CD8-positive, alpha-beta memory T cell (primary cell): ENCODE data around the gene CAMK1D. TPM values are rescaled to one million over a fixed set of nuclear protein-coding genes. Genes with fewer than 3 reads are reported as not detected.

ENCODE experiments used
- CTCF ChIA-PET: fragments of 350-600 bp; sonication (Branson Sonifier 250); formaldehyde crosslinking; loops from one replicate; lab custom pipeline; 2021; ENCODE audit warnings: antibody characterized with exemption; lab: Charles Lee
- POLR2A ChIA-PET: fragments of 350-600 bp; sonication (Branson Sonifier 250); formaldehyde crosslinking; loops from one replicate; lab custom pipeline; 2021; ENCODE audit warnings: antibody characterized with exemption; lab: Charles Lee
- DNase-seq, 5 donors: peaks; one replicate each; pipeline versions ENCODE4 v3.0.0 to v3.0.0-alpha.2; 2020 to 2022; ENCODE audit warnings: mixed read lengths in 1 of 5
- H3K27ac ChIP-seq: one replicate; pipeline ENCODE4 v1.7.0; 2013; ENCODE audit warnings: low read depth, mild to moderate bottlenecking, low read length, moderate library complexity
- H3K27me3 ChIP-seq: 2 replicates; pipeline ENCODE4 v1.7.0; 2013; ENCODE audit warnings: low read length, mild to moderate bottlenecking; ENCODE audit not compliant: insufficient read depth, poor library complexity, severe bottlenecking
- H3K36me3 ChIP-seq: 2 replicates; pipeline ENCODE4 v1.7.0; 2013; ENCODE audit warnings: mild to moderate bottlenecking, low read length, moderate library complexity; ENCODE audit not compliant: insufficient read depth
- H3K4me1 ChIP-seq: 2 replicates; pipeline ENCODE4 v1.7.0; 2013; ENCODE audit warnings: mild to moderate bottlenecking, low read length, moderate library complexity; ENCODE audit not compliant: insufficient read depth
- H3K4me3 ChIP-seq: 2 replicates; pipeline ENCODE4 v1.7.0; 2013; ENCODE audit warnings: mild to moderate bottlenecking, low read length
- H3K9me3 ChIP-seq: 2 replicates; pipeline ENCODE4 v1.7.0; 2013; ENCODE audit warnings: mild to moderate bottlenecking, low read length
- H3K27ac Mint-ChIP-seq, 8 donors: one replicate each; pipeline ENCODE4 v1.8.0; 2020 to 2021; ENCODE audit warnings: mixed read lengths in 8 of 8, mild to moderate bottlenecking in 6 of 8, inconsistent platforms in 3 of 8, moderate library complexity in 3 of 8
- H3K27me3 Mint-ChIP-seq, 2 donors: one replicate each; pipeline ENCODE4 v1.8.0; 2020 to 2021; ENCODE audit warnings: mixed read lengths in 2 of 2, mild to moderate bottlenecking in 1 of 2, moderate library complexity in 1 of 2
- H3K36me3 Mint-ChIP-seq, 3 donors: one replicate each; pipeline ENCODE4 v1.8.0; 2020 to 2021; ENCODE audit warnings: mixed read lengths in 3 of 3, inconsistent platforms in 1 of 3, mild to moderate bottlenecking in 1 of 3
- H3K4me1 Mint-ChIP-seq, 3 donors: one replicate each; pipeline ENCODE4 v1.8.0; 2020 to 2021; ENCODE audit warnings: mixed read lengths in 3 of 3, inconsistent platforms in 1 of 3, mild to moderate bottlenecking in 1 of 3
- H3K4me3 Mint-ChIP-seq, 7 donors: one replicate each; pipeline ENCODE4 v1.8.0; 2020 to 2021; ENCODE audit warnings: mixed read lengths in 7 of 7, mild to moderate bottlenecking in 6 of 7, moderate library complexity in 4 of 7, inconsistent platforms in 2 of 7
- H3K9me3 Mint-ChIP-seq, 5 donors: one replicate each; pipeline ENCODE4 v1.8.0; 2020 to 2022; ENCODE audit warnings: mixed read lengths in 5 of 5, mild to moderate bottlenecking in 3 of 5, moderate library complexity in 2 of 5, inconsistent platforms in 1 of 5
- polyA plus RNA-seq: library from polyadenylated mRNA; unstranded; fragments of 300-500 nt; fragmentation: Illumina TruSeq; gene quantifications from one replicate; pipeline ENCODE4 v1.2.3, GENCODE V29; 2021
- total RNA-seq, 2 experiments: library from RNA; stranded (reverse); gene quantifications; one replicate each; pipeline ENCODE4 v1.2.3, GENCODE V29; 2021

The CAMK1D gene
- total and polyA plus RNA-seq, 3 experiments from 2014 or later, result 8.9 to 15.1 (median 10.0) TPM

DNA sequence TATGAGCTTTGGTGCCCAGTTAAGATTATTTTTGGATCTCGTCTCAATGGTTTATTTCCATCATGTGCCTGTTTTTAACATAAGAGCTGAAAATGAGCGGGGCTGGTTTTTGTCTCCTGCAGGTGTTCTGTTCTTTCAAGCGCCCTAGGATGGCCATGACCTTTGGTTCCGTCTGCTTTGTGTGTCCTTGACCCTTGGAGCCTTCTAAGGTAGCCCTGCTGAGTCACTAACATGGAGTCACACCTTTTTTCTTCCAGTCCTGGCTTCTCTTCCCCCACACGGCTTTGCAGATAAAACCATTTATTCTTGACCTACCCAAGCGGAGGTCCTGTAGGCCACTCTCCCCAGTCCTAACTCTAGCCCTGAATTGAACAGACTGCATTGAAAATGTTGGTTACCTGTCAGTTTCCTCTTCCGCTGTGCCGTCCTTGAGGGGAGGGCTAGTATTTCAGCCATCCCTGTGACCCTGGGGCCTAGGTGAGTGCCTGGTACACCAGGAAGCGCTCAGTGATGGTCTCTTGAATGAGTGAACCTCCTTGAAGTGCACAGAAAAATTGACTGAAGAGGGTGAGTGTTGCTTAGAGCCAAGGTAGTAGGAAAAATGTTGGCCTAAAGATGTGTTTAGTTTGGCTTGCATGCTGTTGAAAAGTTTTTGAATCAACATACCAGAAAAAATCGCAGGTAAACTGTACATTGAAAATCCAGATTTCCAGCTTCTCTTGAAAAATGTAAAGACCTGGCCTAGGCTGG, 48.0 kb downstream of the CAMK1D start:
- Histone ChIP-seq H3K27me3 (no peaks in the 10 kb centered on the region), H3K9me3 (no peaks in the 10 kb centered on the region), H3K36me3 (no peaks in the 10 kb centered on the region), H3K4me1 (no peaks in the 10 kb centered on the region), H3K4me3 (no peak overlapping the region), H3K27ac (no peak overlapping the region)
- DNase-seq, result no peak
- no peaks in the 10 kb centered on the region for H3K27me3 Mint-ChIP-seq
- H3K9me3 Mint-ChIP-seq, result no peaks in the 10 kb centered on the region
- CTCF ChIA-PET, result no interaction called here
- POLR2A ChIA-PET, result no interaction called here
- H3K4me1 Mint-ChIP-seq, result peaks cover 12 to 20% (median 16%) of the 10 kb centered on the region in 3 donors
- peaks cover 0 to 3% (median under 1%) of the 10 kb centered on the region in 3 donors for H3K36me3 Mint-ChIP-seq
- no peak overlapping the region for H3K4me3 Mint-ChIP-seq
- H3K27ac Mint-ChIP-seq, result peak overlapping the region in 3 of 8 donors; percentile 11 to 66 (median 17)

DNA sequence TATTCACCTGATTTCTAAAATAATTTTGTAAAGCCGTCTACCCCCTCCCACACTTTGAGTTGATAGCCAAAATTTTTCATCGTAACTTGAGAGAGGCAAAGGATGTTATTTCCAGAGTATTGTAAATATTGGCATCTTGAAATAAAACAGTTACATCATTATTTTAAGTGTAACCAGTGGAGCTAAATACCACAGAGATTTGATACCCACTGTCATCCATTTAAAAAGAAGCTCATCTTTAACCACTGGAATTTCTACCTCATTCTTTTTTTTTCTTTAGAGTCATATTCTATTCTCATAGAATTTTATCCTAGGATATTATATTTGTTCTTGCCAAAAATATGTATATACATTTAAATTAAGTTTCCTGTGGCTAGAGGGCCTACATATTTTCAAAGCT, 48.6 kb downstream of the CAMK1D start:
- no peak overlapping the region for H3K4me3 Mint-ChIP-seq
- CTCF ChIA-PET, result no interaction called here

DNA sequence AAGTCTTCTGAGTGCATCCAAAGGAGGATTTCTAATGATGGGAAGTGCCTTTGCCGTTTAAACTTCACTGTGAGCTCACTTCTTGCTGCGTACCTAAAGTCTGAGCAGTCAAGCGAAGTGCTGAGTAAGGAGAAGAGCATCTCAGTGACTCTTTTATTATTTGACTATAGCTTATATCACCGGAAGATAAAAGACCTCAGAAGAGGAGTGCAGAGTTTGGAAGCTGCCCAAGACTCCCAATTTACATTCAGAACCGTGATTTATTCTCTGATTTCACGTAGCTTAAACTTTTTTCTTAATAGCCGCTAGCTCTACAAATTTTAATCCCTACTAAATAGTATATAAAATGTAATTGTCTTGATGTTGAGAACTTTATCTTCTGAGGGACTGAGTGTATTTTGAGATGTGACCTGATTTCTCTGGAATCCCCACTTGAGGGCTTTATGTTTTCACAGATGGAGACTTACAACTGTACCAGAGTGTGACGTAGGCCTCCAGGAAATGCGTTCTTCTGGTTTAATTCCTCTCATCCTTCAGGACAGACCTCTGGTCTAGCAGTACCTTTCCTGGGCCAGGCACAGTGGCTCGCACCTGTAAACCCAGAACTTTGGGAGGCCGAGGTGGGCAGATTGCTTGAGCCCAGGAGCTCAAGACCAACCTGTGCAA, 51.1 kb downstream of the CAMK1D start:
- no peak for DNase-seq
- no peaks in the 10 kb centered on the region for H3K9me3 ChIP-seq
- Mint-ChIP-seq H3K9me3 (no peaks in the 10 kb centered on the region), H3K4me3 (no peak overlapping the region), H3K27me3 (no peaks in the 10 kb centered on the region), H3K4me1 (peaks cover 12 to 17% (median 16%) of the 10 kb centered on the region in 3 donors), H3K36me3 (peaks cover 0 to 11% (median 6%) of the 10 kb centered on the region in 3 donors), H3K27ac (no peak overlapping the region)
- CTCF ChIA-PET, result no interaction called here
- POLR2A ChIA-PET, result interaction anchor here (0.6 kb wide), 1 partner anchor 37 kb away, joined by 9 read pairs; no protein-coding TSS in a partner anchor
- no peaks in the 10 kb centered on the region for H3K27me3 ChIP-seq
- no peak overlapping the region for H3K4me3 ChIP-seq
- H3K36me3 ChIP-seq, result no peaks in the 10 kb centered on the region
- H3K27ac ChIP-seq, result no peak overlapping the region
- no peaks in the 10 kb centered on the region for H3K4me1 ChIP-seq

More for the DNA sequence above, 48.6 kb downstream of the CAMK1D start:
- Histone ChIP-seq H3K36me3 (no peaks in the 10 kb centered on the region), H3K27ac (no peak overlapping the region), H3K9me3 (no peaks in the 10 kb centered on the region), H3K27me3 (no peaks in the 10 kb centered on the region), H3K4me3 (no peak overlapping the region), H3K4me1 (no peaks in the 10 kb centered on the region)
- Mint-ChIP-seq H3K4me1 (peaks cover 12 to 18% (median 16%) of the 10 kb centered on the region in 3 donors), H3K27me3 (no peaks in the 10 kb centered on the region), H3K36me3 (peaks cover 0 to 5% (median 3%) of the 10 kb centered on the region in 3 donors), H3K9me3 (no peaks in the 10 kb centered on the region), H3K27ac (peak overlapping the region in 1 of 8 donors; percentile 13)
- no peak for DNase-seq
- POLR2A ChIA-PET, result no interaction called here

DNA sequence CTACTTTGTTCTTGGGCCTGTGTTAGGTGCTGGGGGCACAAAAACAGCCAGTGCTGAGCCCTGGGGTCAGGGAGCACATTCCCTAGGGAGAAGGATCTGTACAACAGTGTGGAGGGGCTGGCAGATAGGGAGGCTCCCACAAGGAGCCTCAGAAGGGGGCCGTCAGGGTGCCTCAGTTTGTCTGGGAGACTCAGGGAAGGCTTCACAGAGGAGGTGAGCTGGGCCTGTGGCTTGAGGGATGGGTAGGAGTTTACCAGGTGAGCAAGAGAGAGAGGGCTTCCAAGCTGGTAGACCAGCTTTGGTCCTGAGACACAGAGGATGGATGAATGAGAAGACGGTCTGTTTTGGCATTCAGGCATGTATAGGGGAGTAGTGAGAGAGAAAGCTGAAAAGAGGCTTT, 52.1 kb downstream of the CAMK1D start:
- Histone ChIP-seq H3K4me1 (no peaks in the 10 kb centered on the region), H3K9me3 (no peaks in the 10 kb centered on the region), H3K36me3 (no peaks in the 10 kb centered on the region), H3K27me3 (no peaks in the 10 kb centered on the region), H3K4me3 (no peak overlapping the region), H3K27ac (no peak overlapping the region)
- DNase-seq, result no peak
- Mint-ChIP-seq H3K27ac (peak overlapping the region in 3 of 8 donors; percentile 14 to 48 (median 41)), H3K9me3 (no peaks in the 10 kb centered on the region), H3K27me3 (no peaks in the 10 kb centered on the region), H3K4me3 (no peak overlapping the region), H3K36me3 (peaks cover 0 to 16% (median 8%) of the 10 kb centered on the region in 3 donors), H3K4me1 (peaks cover 8 to 19% (median 12%) of the 10 kb centered on the region in 3 donors)
- ChIA-PET POLR2A (no interaction called here), CTCF (no interaction called here)

DNA sequence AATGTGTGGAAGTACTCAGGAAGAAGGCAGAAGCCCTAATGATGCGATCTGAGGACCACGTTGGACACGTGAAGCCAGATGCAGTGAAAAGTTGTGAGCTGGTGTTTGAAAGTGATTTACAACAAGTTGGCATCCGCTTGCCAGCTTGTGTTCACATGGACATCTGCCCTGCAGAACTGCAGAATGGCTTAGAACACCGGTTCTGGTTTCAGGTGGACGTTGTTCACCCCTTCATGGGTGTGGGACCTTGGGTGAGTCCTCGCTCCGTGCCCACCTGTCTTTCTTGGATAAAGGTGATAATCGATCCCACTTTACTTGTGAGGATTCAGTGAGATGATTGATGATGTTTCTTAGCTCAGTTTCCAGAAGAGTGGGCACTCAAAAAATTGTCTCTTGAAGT, 53.8 kb downstream of the CAMK1D start:
- H3K4me1 ChIP-seq, result no peaks in the 10 kb centered on the region
- H3K36me3 Mint-ChIP-seq, result peaks cover 0 to 22% (median 17%) of the 10 kb centered on the region in 3 donors
- H3K36me3 ChIP-seq, result no peaks in the 10 kb centered on the region
- POLR2A ChIA-PET, result no interaction called here
- no peak overlapping the region for H3K4me3 Mint-ChIP-seq
- no peaks in the 10 kb centered on the region for H3K9me3 Mint-ChIP-seq
- no peak overlapping the region for H3K27ac ChIP-seq
- H3K27me3 ChIP-seq, result no peaks in the 10 kb centered on the region
- peaks cover 9 to 19% (median 10%) of the 10 kb centered on the region in 3 donors for H3K4me1 Mint-ChIP-seq
- CTCF ChIA-PET, result interaction anchor here (1.1 kb wide), 1 partner anchor 10 kb away, joined by 3 read pairs; no protein-coding TSS in a partner anchor
- peak overlapping the region in 1 of 8 donors; percentile 8 for H3K27ac Mint-ChIP-seq
- no peaks in the 10 kb centered on the region for H3K27me3 Mint-ChIP-seq
- no peaks in the 10 kb centered on the region for H3K9me3 ChIP-seq
- no peak overlapping the region for H3K4me3 ChIP-seq
- no peak for DNase-seq

DNA sequence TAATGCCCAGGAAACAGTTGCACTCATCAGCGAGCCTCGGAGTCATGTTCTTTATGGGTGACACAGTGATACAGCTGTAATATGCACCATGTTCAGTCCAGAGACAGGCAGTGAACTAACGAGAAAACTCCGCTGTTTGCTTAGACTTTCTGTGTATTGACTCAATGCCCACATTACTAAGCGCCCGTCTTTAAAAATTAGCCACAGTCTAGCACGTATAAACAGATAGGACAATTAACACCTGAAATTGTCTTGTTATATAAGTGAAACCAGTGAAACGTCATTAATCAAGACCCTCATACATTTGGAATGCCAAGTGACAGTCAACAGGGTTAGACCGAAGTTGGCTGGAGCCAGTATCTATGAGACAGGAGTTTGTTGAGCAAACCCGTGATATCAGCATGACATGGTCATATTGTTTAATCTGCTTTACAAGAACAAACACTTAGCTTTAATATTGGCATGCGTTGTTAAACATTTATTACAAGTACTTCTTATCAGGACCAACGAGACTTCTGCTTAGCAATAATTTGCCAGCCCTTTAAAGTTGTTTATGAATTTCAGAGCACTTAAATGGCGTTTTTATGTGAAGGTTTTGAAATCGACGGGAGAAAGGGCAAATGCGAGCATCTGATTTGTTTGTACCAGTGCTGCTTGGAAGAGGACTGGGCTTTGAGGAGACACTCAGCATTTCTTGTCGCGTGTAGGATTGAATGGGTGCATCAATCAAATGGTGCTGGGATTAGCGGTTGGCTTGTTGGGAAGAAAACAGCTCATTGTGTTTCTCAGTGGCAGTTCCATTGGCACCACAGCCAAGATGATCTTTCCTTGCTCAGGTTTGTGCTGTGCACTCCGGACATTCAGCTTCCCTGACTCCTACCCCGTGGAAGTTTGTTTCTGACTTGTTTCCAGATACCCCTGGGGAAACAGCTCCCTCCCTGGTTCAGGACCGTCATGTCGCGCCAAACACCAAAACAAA, 56.3 kb downstream of the CAMK1D start:
- Mint-ChIP-seq H3K27ac (peak overlapping the region in 1 of 8 donors; percentile 40), H3K4me3 (no peak overlapping the region), H3K36me3 (peaks cover 0 to 24% (median 24%) of the 10 kb centered on the region in 3 donors), H3K27me3 (peaks cover 0 to 2% of the 10 kb centered on the region in 2 donors), H3K9me3 (no peaks in the 10 kb centered on the region), H3K4me1 (peaks cover 20 to 27% (median 20%) of the 10 kb centered on the region in 3 donors)
- CTCF ChIA-PET, result interaction anchor here (1.5 kb wide), 1 partner anchor 17 kb away, joined by 3 read pairs; no protein-coding TSS in a partner anchor
- Histone ChIP-seq H3K9me3 (no peaks in the 10 kb centered on the region), H3K27ac (no peak overlapping the region), H3K4me3 (no peak overlapping the region), H3K4me1 (no peaks in the 10 kb centered on the region), H3K36me3 (no peaks in the 10 kb centered on the region), H3K27me3 (no peaks in the 10 kb centered on the region)
- DNase-seq, result no peak
- POLR2A ChIA-PET, result no interaction called here

DNA sequence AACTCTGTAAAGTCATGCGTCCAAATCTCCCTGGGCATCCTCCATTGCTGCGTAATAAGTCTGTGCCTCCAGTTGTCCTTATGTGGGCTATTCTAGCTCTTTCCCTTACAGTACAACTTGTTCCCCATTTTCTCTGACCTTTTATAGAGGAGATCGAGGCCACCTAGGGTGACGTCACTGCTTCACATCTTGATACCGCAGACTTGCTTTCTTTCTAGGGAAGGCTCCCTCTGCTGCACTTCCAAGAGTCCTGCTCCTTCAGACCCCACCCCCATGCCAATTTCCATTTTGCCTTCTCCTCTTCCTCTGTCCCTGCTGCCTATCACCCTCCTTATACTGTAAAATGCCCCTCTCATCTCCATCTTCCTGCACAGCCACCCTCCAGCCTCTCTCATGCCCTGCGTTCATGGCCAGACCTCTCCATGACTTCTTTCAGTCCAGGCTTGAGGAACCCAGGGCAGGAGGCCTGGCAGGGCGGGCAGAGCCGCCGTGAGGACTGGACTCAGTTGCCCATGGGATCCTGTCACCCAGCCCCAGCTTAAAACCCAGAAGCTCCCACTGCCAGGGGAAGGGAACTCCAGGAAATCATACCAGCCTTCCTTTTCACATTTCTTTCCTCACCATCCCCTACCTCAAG, 57.5 kb downstream of the CAMK1D start:
- Mint-ChIP-seq H3K4me1 (peaks cover 23 to 30% (median 25%) of the 10 kb centered on the region in 3 donors), H3K27ac (peak overlapping the region in 5 of 8 donors; percentile 1 to 61 (median 44)), H3K27me3 (peaks cover 0 to 2% of the 10 kb centered on the region in 2 donors), H3K36me3 (peaks cover 0 to 24% (median 24%) of the 10 kb centered on the region in 3 donors), H3K4me3 (peak overlapping the region in 1 of 7 donors; percentile 38), H3K9me3 (no peaks in the 10 kb centered on the region)
- CTCF ChIA-PET, result interaction anchor here (0.7 to 1.5 kb wide), 2 partner anchors 15 to 42 kb away, joined by 3 read pairs; no protein-coding TSS in a partner anchor
- H3K36me3 ChIP-seq, result no peaks in the 10 kb centered on the region
- no peaks in the 10 kb centered on the region for H3K4me1 ChIP-seq
- no peak overlapping the region for H3K27ac ChIP-seq
- no peak for DNase-seq
- no peak overlapping the region for H3K4me3 ChIP-seq
- H3K9me3 ChIP-seq, result no peaks in the 10 kb centered on the region
- POLR2A ChIA-PET, result interaction anchor here (0.7 kb wide), 1 partner anchor 190 kb away, joined by 5 read pairs; no protein-coding TSS in a partner anchor
- H3K27me3 ChIP-seq, result no peaks in the 10 kb centered on the region
